Measurements from ENCODE around the gene GKAP1.

GKAP1 gene

DNA sequence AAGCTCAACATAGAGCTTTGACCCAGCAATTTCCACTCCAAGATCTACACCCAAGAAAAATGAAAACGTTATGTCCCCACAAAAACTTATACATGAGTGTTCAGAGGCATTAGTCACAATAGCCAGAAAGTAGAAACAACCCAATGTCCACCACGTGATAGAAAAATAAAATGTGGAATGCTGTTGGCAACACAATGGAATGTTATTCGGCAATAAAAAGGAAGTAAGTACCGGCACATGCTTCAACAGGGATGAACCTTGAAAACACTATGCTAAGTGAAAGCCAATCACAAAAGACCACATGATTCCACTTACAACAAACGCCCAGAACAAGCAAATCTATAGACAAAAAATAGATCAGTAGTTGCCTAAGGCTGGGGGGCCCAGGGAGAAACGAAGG lies 115.8 kb downstream of the GKAP1 start:
- DNase-seq (ENCODE audit: extremely low read depth, low read depth): no peak

DNA sequence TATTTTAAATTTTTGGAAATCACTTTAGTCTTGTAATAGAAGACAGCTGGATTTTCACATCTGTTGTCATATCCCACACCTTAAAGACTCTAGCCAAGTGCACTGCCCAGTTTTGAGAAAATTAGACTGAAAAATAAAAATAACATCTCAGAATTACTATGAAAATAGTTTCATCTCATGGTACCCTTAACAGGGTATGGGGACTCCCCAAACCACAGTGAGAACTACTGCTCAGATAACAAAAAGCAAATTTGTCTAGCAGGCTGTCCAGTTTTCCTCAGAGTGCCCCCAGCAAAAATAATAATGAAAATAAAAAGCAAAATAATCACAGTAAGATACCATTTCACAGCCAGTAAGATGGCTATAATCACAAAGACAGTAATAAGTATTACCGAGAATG lies 116.3 kb downstream of the GKAP1 start:
- no peak for DNase-seq (ENCODE audit: extremely low read depth, low read depth)
- TF ChIP-seq, protein P1, sequence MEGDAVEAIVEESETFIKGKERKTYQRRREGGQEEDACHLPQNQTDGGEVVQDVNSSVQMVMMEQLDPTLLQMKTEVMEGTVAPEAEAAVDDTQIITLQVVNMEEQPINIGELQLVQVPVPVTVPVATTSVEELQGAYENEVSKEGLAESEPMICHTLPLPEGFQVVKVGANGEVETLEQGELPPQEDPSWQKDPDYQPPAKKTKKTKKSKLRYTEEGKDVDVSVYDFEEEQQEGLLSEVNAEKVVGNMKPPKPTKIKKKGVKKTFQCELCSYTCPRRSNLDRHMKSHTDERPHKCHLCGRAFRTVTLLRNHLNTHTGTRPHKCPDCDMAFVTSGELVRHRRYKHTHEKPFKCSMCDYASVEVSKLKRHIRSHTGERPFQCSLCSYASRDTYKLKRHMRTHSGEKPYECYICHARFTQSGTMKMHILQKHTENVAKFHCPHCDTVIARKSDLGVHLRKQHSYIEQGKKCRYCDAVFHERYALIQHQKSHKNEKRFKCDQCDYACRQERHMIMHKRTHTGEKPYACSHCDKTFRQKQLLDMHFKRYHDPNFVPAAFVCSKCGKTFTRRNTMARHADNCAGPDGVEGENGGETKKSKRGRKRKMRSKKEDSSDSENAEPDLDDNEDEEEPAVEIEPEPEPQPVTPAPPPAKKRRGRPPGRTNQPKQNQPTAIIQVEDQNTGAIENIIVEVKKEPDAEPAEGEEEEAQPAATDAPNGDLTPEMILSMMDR (IDR thresholded peaks at IDR 0.05; ENCODE audit: low read depth, low read length): no peak

More for the DNA sequence above, 115.8 kb downstream of the GKAP1 start:
- TF ChIP-seq, protein P1 (IDR thresholded peaks at IDR 0.05; ENCODE audit: low read depth, low read length): no peak

DNA sequence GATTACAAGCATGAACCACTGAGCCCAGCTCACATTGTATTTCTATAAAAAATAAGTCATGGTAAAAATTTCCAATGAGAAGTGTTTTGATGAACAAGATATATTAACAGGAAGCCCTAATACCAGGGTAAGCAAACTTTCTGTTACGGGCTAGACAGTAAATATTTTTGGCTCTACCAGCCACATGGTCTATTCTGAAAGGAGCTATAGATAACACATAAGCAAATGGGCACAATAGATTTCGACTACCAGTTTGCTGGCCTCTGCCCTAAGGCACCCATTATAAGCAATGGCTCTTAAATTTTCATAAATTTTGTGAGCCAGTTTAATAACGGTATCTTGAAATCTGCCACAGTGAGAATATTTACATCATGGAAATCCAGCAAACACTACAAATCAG lies 118.0 kb downstream of the GKAP1 start:
- no peak for DNase-seq (ENCODE audit: extremely low read depth, low read depth)
- TF ChIP-seq, protein P1 (IDR thresholded peaks at IDR 0.05; ENCODE audit: low read depth, low read length): no peak

DNA sequence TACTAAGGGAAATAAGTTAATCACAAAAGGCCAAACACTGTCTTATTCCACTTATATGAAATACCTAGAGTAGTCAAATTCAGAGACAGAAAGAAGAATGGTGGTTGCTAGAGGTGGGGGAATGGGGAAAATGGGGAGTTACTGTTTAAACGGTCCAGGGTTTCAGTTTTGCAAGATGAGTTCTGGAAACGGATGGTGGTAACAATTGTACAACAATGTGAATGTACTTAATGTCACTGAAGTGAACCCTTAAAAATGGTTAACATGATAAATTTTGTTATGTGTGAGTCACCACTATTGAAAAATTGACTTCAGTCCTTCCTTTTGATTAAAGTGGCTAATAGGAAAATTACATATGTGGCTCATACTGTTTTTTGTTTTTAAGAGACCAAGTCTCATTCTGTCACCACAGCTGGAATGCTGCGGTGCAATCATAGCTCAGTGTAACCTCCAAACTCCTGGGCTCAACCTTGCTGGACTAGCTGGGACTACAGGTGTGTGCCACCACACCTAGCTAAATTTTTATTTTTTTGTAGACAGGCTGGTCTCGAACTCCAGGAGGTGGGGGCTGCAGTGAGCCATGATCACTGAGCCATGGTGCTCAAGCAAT lies 118.5 kb downstream of the GKAP1 start:
- no peak for DNase-seq (ENCODE audit: extremely low read depth, low read depth)
- TF ChIP-seq, protein P1 (IDR thresholded peaks at IDR 0.05; ENCODE audit: low read depth, low read length): no peak

DNA sequence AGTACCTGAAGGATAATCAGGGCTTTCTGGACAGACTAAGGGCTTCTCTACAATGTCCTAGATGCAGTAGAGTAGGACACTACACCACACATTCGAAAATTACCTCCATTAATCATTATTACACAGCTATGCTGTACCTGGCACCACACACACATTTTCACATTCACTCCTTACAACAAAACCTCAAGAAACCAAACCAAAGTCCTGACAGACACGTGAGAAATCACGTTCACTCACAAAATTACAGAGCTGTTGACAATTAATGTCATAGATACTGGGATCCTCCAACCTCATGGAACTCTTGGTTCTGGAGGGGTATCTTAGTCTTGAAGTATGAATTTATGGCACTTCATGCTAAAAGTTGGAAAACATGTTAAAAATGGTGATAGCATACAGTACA lies 126.1 kb downstream of the GKAP1 start:
- no peak for DNase-seq (ENCODE audit: extremely low read depth, low read depth)
- TF ChIP-seq, protein P1 (IDR thresholded peaks at IDR 0.05; ENCODE audit: low read depth, low read length): no peak

All from AG09319 (cell line).